ENCODE data around the gene PRKCH. TPM values are rescaled to one million over a fixed set of nuclear protein-coding genes. Genes with fewer than 3 reads are reported as not detected.

The PRKCH gene
- total RNA-seq, 4 donors from 2014 or later, result 15.7 to 74.7 (median 38.4) TPM

DNA sequence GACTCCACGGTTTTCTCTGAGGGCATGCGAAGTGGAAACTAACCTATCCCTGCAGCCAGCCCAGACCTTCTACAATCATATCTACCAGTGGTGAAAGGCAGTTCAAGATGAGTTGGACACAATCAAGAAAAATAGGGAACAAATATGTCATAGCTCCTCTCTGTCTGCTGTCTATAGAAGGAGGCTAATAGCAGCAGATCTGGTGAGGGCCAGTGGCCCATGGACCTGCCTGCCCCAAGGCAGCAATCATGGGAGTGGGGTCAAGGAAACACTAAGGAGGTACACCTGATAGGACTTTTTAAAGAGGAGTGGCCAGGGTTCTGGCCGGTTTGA, 149.5 kb downstream of the PRKCH start:
- no peak for ATAC-seq (ENCODE audit: low FRiP score)
- TF ChIP-seq CTCF (IDR thresholded peaks at IDR 0.05), result no peak

DNA sequence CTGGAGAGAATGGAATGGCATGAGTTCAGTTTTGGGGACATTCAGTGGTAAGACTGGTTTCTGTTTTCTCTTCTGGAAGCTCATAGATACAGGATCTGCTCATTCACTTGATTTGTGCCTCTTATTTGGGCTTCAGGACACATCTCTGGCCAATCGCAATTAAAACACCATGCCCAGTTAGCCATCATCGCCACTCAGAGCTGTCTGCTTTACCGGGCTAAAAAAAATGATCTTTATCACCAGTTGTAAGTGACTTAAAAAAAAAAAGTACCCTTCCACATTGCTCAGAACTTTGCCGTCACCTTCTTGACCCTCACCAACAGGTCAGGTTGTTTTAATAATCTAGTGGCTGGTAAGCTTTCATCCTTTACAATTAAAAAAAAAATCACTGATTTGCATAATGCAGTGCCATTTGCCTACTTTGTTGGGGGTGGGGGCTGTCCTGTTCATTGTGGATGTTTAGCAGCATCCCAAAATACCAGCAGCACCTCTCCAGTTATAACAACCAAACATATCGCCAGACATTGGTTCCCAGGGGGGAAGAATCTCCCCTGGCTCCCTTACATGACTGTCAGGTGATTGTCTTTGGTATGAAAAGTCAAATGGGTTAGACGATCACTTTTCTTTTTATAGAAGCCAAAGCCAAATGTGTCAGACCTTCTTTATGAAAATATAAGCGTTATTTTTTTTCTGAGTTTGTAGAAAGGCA, 150.1 kb downstream of the PRKCH start:
- no peak for ATAC-seq (ENCODE audit: low FRiP score)
- TF ChIP-seq CTCF (IDR thresholded peaks at IDR 0.05), result no peak
- DNase-seq (ENCODE audit: low spot score), result no peak

More for the DNA sequence above, 149.5 kb downstream of the PRKCH start:
- DNase-seq (ENCODE audit: low spot score), result no peak

GRCh38 chr14:61472011-61472672, 150.8 kb downstream of the PRKCH start:
- ATAC-seq (ENCODE audit: low FRiP score), result peak; percentile 69
- DNase-seq (ENCODE audit: low spot score), result no peak
- no peak for TF ChIP-seq CTCF (IDR thresholded peaks at IDR 0.05)

DNA sequence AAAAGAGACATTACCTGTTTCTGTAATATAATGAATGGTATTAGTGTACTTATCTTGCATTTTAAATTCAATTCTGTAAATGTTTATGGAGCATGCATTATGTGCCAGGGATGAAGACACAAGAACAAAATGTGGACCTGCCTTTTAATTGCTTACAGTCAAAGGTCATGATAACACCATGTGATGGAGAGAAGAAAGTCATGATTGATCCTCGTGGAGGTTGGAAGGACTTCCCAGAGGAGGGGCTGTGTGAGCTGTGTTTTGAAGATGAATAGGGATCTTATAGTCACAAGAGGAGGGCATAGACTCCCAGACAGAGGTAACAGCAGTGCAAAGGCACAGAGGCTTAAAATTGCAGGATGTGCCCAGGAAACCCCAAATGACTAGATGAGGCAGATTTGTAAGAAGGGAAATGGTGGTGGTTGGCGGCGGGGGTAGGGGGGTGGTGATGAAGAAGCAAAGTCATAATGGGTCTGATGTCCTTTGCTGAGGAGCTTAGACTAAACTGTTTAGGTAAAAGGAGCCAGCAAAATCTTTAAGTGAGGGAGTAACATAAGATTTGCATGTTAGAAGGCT, 151.5 kb downstream of the PRKCH start:
- ATAC-seq (ENCODE audit: low FRiP score) (no peak), DNase-seq (ENCODE audit: low spot score) (no peak)
- no peak for TF ChIP-seq CTCF (IDR thresholded peaks at IDR 0.05)

DNA sequence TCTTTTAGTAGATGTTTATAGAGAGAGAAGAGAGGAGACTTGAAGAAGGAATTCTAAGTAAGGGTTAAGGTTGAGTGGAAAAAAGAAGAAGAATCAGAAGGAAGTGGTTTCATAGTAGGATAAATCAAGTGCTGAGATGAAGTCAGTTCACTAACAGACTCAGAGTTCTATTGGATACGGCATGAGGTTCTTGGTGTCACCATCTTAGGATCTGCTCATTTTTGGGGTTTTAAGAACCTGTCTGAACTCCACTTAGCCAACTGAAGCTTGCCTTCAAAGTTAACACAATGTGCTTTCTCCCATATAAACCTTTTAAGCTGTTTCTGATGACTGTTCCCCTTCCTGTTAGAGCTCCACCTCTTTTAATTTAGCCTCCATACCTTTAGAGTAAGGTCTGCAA, 152.6 kb downstream of the PRKCH start:
- no peak for TF ChIP-seq CTCF (IDR thresholded peaks at IDR 0.05)
- ATAC-seq (ENCODE audit: low FRiP score) (no peak), DNase-seq (ENCODE audit: low spot score) (no peak)

- DNase-seq (ENCODE audit: low spot score) (no peak), ATAC-seq (ENCODE audit: low FRiP score) (no peak)
- no peak for TF ChIP-seq CTCF (IDR thresholded peaks at IDR 0.05)
These were observed 153.3 kb downstream of the PRKCH start for GRCh38 chr14:61474701-61475100.

DNA sequence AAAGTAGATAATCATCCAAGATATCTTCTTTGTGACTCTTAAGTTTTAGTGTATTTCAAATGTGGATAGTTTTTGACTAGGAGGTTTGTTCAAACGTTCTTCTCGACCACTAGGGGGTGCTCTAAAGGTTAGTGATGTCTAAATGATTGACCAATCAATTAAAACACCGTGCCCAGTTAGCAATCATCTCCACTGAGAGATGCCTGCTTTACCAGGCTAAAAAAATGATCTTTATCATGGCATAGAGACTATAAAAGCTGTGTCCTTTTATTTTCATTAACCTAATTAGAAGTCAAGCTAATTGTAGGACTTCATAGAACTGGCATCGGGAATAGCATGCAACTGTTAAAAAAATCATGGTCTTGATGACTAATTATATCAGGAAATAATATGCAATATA, 153.9 kb downstream of the PRKCH start:
- ATAC-seq (ENCODE audit: low FRiP score) (no peak), DNase-seq (ENCODE audit: low spot score) (no peak)
- TF ChIP-seq CTCF (IDR thresholded peaks at IDR 0.05), result peak in 1 of 3 donors; percentile 17
